ENCODE results near the gene NFKBIA.

DNA sequence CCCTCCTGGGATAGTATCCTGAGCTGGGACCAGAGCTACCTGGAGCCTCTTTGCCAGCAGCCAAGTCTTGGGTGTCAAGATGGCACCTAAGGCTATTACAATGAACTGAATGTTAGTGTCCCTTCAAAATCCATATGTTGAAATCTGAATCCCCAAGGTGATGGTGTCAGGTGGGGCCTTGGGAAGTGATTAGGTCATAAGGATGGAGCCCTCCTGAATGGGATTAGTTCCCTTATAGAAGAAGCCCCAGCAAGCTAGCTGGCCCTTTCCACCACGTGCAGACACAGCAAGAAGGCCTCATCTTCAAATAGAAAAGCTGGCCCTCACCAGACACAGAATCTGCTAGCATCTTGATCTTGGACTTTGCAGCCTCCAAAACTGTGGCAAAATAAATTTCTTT is 12.4 kb downstream of the NFKBIA start:
- TF ChIP-seq, protein P1, sequence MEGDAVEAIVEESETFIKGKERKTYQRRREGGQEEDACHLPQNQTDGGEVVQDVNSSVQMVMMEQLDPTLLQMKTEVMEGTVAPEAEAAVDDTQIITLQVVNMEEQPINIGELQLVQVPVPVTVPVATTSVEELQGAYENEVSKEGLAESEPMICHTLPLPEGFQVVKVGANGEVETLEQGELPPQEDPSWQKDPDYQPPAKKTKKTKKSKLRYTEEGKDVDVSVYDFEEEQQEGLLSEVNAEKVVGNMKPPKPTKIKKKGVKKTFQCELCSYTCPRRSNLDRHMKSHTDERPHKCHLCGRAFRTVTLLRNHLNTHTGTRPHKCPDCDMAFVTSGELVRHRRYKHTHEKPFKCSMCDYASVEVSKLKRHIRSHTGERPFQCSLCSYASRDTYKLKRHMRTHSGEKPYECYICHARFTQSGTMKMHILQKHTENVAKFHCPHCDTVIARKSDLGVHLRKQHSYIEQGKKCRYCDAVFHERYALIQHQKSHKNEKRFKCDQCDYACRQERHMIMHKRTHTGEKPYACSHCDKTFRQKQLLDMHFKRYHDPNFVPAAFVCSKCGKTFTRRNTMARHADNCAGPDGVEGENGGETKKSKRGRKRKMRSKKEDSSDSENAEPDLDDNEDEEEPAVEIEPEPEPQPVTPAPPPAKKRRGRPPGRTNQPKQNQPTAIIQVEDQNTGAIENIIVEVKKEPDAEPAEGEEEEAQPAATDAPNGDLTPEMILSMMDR (IDR thresholded peaks at IDR 0.05; ENCODE audit: low read depth, low read length): no peak
- TF ChIP-seq EZH2phosphoT487 (IDR thresholded peaks at IDR 0.05; ENCODE audit: low read depth): no peak

All from OCI-LY3 (cell line).